IPS-20b (cell line): ENCODE results near the gene PID1.

Experiments
- H3K27ac ChIP-seq: one replicate; pipeline ENCODE4 v1.5.1; 2013; ENCODE audit warnings: low read length
- H3K27me3 ChIP-seq: 2 replicates; pipeline ENCODE4 v1.6.1; 2013; ENCODE audit warnings: mild to moderate bottlenecking, low read length, inconsistent platforms; ENCODE audit not compliant: insufficient read depth
- H3K36me3 ChIP-seq: 2 replicates; pipeline ENCODE4 v1.6.1; 2013; ENCODE audit warnings: low read depth, mild to moderate bottlenecking, inconsistent platforms, low read length, moderate library complexity; ENCODE audit not compliant: insufficient read depth
- H3K4me1 ChIP-seq: 2 replicates; pipeline ENCODE4 v1.6.1; 2013; ENCODE audit warnings: mild to moderate bottlenecking, control low read depth, inconsistent platforms, low read length, moderate library complexity; ENCODE audit not compliant: insufficient read depth
- H3K4me3 ChIP-seq: 2 replicates; pipeline ENCODE4 v1.5.1; 2013; ENCODE audit warnings: mild to moderate bottlenecking, low read length, inconsistent platforms
- H3K9ac ChIP-seq: 2 replicates; pipeline ENCODE4 v1.6.1; 2013; ENCODE audit warnings: low read depth, mild to moderate bottlenecking, inconsistent platforms, low read length, moderate library complexity
- H3K9me3 ChIP-seq: 2 replicates; pipeline ENCODE4 v1.6.1; 2013; ENCODE audit warnings: mild to moderate bottlenecking, low read depth, low read length, inconsistent platforms; ENCODE audit not compliant: insufficient read depth

The PID1 gene

GRCh38 chr2:229180658-229181057 lies 90.4 kb downstream of the PID1 start:
- Histone ChIP-seq H3K4me1 (no peaks in the 10 kb centered on the region), H3K36me3 (no peaks in the 10 kb centered on the region), H3K9me3 (peaks cover 5% of the 10 kb centered on the region; the same call in 1 of the 2 replicates), H3K27ac (no peak overlapping the region), H3K27me3 (no peaks in the 10 kb centered on the region), H3K9ac (no peak overlapping the region), H3K4me3 (no peak overlapping the region)

- Histone ChIP-seq H3K27me3 (no peaks in the 10 kb centered on the region), H3K9me3 (no peaks in the 10 kb centered on the region), H3K36me3 (no peaks in the 10 kb centered on the region), H3K9ac (no peak overlapping the region), H3K27ac (no peak overlapping the region), H3K4me3 (no peak overlapping the region), H3K4me1 (no peaks in the 10 kb centered on the region)
These were observed 91.5 kb downstream of the PID1 start for GRCh38 chr2:229179628-229180027.

GRCh38 chr2:229178706-229179105 lies 92.4 kb downstream of the PID1 start:
- no peak overlapping the region for H3K9ac ChIP-seq
- no peaks in the 10 kb centered on the region for H3K9me3 ChIP-seq
- H3K4me1 ChIP-seq = no peaks in the 10 kb centered on the region
- no peak overlapping the region for H3K27ac ChIP-seq
- no peaks in the 10 kb centered on the region for H3K27me3 ChIP-seq
- H3K36me3 ChIP-seq = no peaks in the 10 kb centered on the region
- no peak overlapping the region for H3K4me3 ChIP-seq

GRCh38 chr2:229178117-229178516 lies 93.0 kb downstream of the PID1 start:
- Histone ChIP-seq H3K4me1 (no peaks in the 10 kb centered on the region), H3K9ac (no peak overlapping the region), H3K27ac (no peak overlapping the region), H3K4me3 (no peak overlapping the region), H3K9me3 (no peaks in the 10 kb centered on the region), H3K27me3 (no peaks in the 10 kb centered on the region), H3K36me3 (no peaks in the 10 kb centered on the region)

GRCh38 chr2:229176136-229176535 lies 95.0 kb downstream of the PID1 start:
- no peaks in the 10 kb centered on the region for H3K27me3 ChIP-seq
- no peak overlapping the region for H3K9ac ChIP-seq
- H3K27ac ChIP-seq = no peak overlapping the region
- no peak overlapping the region for H3K4me3 ChIP-seq
- H3K4me1 ChIP-seq = no peaks in the 10 kb centered on the region
- peaks cover 6% of the 10 kb centered on the region; the same call in 1 of the 2 replicates for H3K9me3 ChIP-seq
- no peaks in the 10 kb centered on the region for H3K36me3 ChIP-seq

GRCh38 chr2:229175497-229175863 lies 95.6 kb downstream of the PID1 start:
- Histone ChIP-seq H3K4me3 (no peak overlapping the region), H3K36me3 (no peaks in the 10 kb centered on the region), H3K9ac (no peak overlapping the region), H3K27ac (no peak overlapping the region), H3K9me3 (peaks cover 6% of the 10 kb centered on the region; the same call in 1 of the 2 replicates), H3K4me1 (no peaks in the 10 kb centered on the region), H3K27me3 (no peaks in the 10 kb centered on the region)

GRCh38 chr2:229174794-229175496 lies 96.1 kb downstream of the PID1 start:
- H3K9me3 ChIP-seq = peaks cover 6% of the 10 kb centered on the region; the same call in 1 of the 2 replicates
- no peaks in the 10 kb centered on the region for H3K36me3 ChIP-seq
- no peak overlapping the region for H3K27ac ChIP-seq
- no peaks in the 10 kb centered on the region for H3K27me3 ChIP-seq
- no peaks in the 10 kb centered on the region for H3K4me1 ChIP-seq
- no peak overlapping the region for H3K9ac ChIP-seq
- H3K4me3 ChIP-seq = no peak overlapping the region

- Histone ChIP-seq H3K9ac (no peak overlapping the region), H3K36me3 (no peaks in the 10 kb centered on the region), H3K27ac (no peak overlapping the region), H3K27me3 (no peaks in the 10 kb centered on the region), H3K9me3 (peaks cover 6% of the 10 kb centered on the region; the same call in 1 of the 2 replicates), H3K4me1 (no peaks in the 10 kb centered on the region), H3K4me3 (no peak overlapping the region)
These were observed 97.2 kb downstream of the PID1 start for GRCh38 chr2:229173825-229174359.

- Histone ChIP-seq H3K4me1 (no peaks in the 10 kb centered on the region), H3K4me3 (no peak overlapping the region), H3K36me3 (no peaks in the 10 kb centered on the region), H3K27ac (no peak overlapping the region), H3K9me3 (peaks cover 6% of the 10 kb centered on the region; the same call in 1 of the 2 replicates), H3K27me3 (no peaks in the 10 kb centered on the region), H3K9ac (no peak overlapping the region)
These were observed 100.2 kb downstream of the PID1 start for GRCh38 chr2:229170916-229171315.

- H3K4me3 ChIP-seq = no peak overlapping the region
- no peak overlapping the region for H3K9ac ChIP-seq
- peaks cover 6% of the 10 kb centered on the region; the same call in 1 of the 2 replicates for H3K9me3 ChIP-seq
- no peak overlapping the region for H3K27ac ChIP-seq
- no peaks in the 10 kb centered on the region for H3K4me1 ChIP-seq
- H3K27me3 ChIP-seq = no peaks in the 10 kb centered on the region
- H3K36me3 ChIP-seq = no peaks in the 10 kb centered on the region
These were observed 100.9 kb downstream of the PID1 start for GRCh38 chr2:229170171-229170570.

GRCh38 chr2:229169751-229170150 lies 101.3 kb downstream of the PID1 start:
- no peak overlapping the region for H3K9ac ChIP-seq
- peaks cover 6% of the 10 kb centered on the region; the same call in 1 of the 2 replicates for H3K9me3 ChIP-seq
- no peaks in the 10 kb centered on the region for H3K36me3 ChIP-seq
- no peaks in the 10 kb centered on the region for H3K4me1 ChIP-seq
- H3K4me3 ChIP-seq = no peak overlapping the region
- no peak overlapping the region for H3K27ac ChIP-seq
- no peaks in the 10 kb centered on the region for H3K27me3 ChIP-seq

GRCh38 chr2:229164545-229165249 lies 106.4 kb downstream of the PID1 start:
- no peaks in the 10 kb centered on the region for H3K9me3 ChIP-seq
- no peak overlapping the region for H3K4me3 ChIP-seq
- H3K27ac ChIP-seq = no peak overlapping the region
- no peaks in the 10 kb centered on the region for H3K4me1 ChIP-seq
- no peaks in the 10 kb centered on the region for H3K27me3 ChIP-seq
- no peaks in the 10 kb centered on the region for H3K36me3 ChIP-seq
- no peak overlapping the region for H3K9ac ChIP-seq
